ENCODE results near the gene DENND5A. TPM values are rescaled to one million over a fixed set of nuclear protein-coding genes. Genes with fewer than 3 reads are reported as not detected.
"Not testable (repeated sequence)": the region's sequence is repeated elsewhere in the genome, so short reads cannot be mapped to it uniquely, and the experiment has no call there.

DENND5A gene
- total RNA-seq, 4 donors from 2014 or later, result 103 to 135 (median 108) TPM

DNA sequence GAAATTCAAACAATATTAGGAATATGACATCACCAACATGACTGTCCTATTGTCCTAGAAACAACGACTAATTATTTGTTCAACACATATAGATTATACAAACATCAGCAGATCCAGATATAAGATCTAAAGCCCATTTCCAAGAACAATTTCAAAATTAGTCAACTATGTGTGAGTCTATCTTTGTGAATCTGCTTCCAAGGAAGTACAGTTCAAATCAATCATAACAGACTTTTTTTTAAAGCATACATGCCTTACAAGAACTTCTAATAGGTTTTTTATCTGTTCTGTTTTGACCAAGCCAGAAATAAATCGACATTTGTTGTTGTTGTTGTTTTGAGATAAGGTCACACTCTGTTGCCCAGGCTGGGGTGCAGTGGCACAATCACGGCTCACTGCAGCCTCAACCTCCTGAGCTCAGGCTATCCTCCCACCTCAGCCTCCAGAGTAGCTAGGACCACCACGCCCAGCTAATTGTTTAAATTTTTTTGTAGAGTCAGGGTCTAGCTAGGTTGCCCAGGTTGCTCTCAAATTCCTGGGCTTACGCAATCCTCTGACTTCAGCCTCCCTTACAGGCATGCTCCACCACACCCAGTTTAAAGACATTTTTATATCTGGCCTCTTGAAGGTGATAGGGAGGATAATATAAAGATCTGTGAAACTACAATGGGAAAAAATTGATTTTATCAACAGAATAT, 54.8 kb downstream of the DENND5A start:
- H3K36me3 ChIP-seq, result peaks cover 0 to 6% (median 0%) of the 10 kb centered on the region in 4 donors
- H3K4me3 ChIP-seq, result no peak overlapping the region
- TF ChIP-seq EP300 (IDR thresholded peaks at IDR 0.05) (no peak), POLR2A (IDR thresholded peaks at IDR 0.05; ENCODE audit: low read depth) (no peak), POLR2AphosphoS5 (IDR thresholded peaks at IDR 0.05) (no peak)
- TF ChIP-seq, protein P1, sequence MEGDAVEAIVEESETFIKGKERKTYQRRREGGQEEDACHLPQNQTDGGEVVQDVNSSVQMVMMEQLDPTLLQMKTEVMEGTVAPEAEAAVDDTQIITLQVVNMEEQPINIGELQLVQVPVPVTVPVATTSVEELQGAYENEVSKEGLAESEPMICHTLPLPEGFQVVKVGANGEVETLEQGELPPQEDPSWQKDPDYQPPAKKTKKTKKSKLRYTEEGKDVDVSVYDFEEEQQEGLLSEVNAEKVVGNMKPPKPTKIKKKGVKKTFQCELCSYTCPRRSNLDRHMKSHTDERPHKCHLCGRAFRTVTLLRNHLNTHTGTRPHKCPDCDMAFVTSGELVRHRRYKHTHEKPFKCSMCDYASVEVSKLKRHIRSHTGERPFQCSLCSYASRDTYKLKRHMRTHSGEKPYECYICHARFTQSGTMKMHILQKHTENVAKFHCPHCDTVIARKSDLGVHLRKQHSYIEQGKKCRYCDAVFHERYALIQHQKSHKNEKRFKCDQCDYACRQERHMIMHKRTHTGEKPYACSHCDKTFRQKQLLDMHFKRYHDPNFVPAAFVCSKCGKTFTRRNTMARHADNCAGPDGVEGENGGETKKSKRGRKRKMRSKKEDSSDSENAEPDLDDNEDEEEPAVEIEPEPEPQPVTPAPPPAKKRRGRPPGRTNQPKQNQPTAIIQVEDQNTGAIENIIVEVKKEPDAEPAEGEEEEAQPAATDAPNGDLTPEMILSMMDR (IDR thresholded peaks at IDR 0.05), result no peak
- no peak overlapping the region for H3K27ac ChIP-seq (replicated peaks in 1 of 4)
- no peaks in the 10 kb centered on the region for H3K9me3 ChIP-seq
- WGBS, result 89% methylated on average over 5 of the region's 5 CpGs
- no peak for DNase-seq (ENCODE audit: extremely low spot score)
- no peaks in the 10 kb centered on the region for H3K27me3 ChIP-seq
- intact Hi-C loops (cut with DNase I), result no loop called here
- peaks cover 29 to 54% (median 46%) of the 10 kb centered on the region in 4 donors for H3K4me1 ChIP-seq

DNA sequence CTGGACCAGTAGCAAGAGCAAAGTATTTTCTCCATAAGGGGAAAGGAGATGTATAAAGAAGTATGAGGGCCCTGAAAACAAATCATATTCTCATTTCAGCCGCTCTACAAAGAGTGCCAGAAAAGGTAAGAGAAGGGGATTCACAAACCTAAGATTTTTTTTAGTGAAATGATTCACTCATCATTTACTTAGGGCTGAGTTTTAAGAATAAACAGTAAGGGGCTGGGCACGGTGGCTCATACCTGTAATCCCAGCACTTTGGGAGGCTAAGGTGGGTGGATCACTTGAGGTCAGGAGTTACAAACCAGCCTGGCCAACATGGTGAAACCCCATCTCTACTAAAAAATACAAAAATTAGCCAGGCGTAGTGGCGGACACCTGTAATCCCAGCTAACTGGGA, 55.5 kb downstream of the DENND5A start:
- intact Hi-C loops (cut with DNase I); H3K27me3 ChIP-seq; H3K36me3 ChIP-seq; DNase-seq (ENCODE audit: extremely low spot score); H3K4me3 ChIP-seq; H3K27ac ChIP-seq (replicated peaks in 1 of 4); H3K9me3 ChIP-seq: not testable (repeated sequence)
- peaks cover 25 to 46% (median 41%) of the 10 kb centered on the region in 4 donors for H3K4me1 ChIP-seq
- WGBS, result 87% methylated on average over 4 of the region's 4 CpGs

DNA sequence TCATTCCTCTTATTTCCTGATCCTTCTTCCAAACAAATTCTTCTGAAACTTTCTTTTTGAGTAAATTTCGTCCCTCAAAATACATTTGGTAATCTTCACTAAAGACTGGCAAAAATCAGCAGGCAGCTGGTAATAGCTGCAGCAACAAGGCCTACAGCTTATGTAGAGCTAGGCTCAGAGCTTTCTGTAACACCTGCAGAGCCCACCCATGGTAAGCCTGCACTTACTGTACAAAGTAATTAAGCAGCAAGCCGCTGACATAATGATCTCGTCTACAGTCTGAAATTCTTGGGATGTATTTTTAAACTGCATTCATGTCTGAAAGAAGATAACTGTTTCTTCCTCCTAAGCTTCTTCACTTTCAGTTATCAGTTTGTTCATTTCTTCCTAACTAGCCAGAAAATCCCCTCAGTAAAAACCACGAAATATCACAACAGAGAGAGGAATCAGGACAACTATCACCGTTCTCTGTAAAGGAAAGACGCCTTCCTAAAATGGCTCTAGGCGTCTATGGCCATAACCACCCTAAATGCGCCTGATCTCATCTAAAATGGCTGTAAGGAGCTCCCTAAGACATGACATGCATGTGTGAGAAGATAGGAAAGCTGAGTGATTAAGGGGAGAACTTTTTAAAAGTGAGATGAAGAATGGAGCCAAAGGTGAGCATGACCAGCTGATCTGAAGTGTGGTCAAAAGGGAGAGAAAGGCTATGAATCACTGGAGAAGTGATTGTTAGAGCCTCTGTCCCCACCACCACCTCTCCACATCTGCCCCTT, 56.2 kb downstream of the DENND5A start:
- Histone ChIP-seq H3K9me3 (no peaks in the 10 kb centered on the region), H3K4me3 (no peak overlapping the region), H3K27ac (replicated peaks in 1 of 4) (no peak overlapping the region), H3K27me3 (no peaks in the 10 kb centered on the region), H3K4me1 (peaks cover 21 to 39% (median 36%) of the 10 kb centered on the region in 4 donors), H3K36me3 (peaks cover under 1 to 14% (median 2%) of the 10 kb centered on the region in 4 donors)
- no peak for DNase-seq (ENCODE audit: extremely low spot score)
- intact Hi-C loops (cut with DNase I), result no loop called here
- 76% methylated on average over 8 of the region's 8 CpGs for WGBS
- TF ChIP-seq, protein P1 (IDR thresholded peaks at IDR 0.05), result no peak
- TF ChIP-seq EP300 (IDR thresholded peaks at IDR 0.05), result no peak
- no peak for TF ChIP-seq POLR2A (IDR thresholded peaks at IDR 0.05; ENCODE audit: low read depth)
- no peak for TF ChIP-seq POLR2AphosphoS5 (IDR thresholded peaks at IDR 0.05)

GRCh38 chr11:9207229-9207628, 57.9 kb downstream of the DENND5A start:
- Histone ChIP-seq H3K36me3 (peaks cover 9 to 30% (median 11%) of the 10 kb centered on the region in 4 donors), H3K27me3 (no peaks in the 10 kb centered on the region), H3K27ac (replicated peaks in 1 of 4) (no peak overlapping the region), H3K4me1 (peaks cover 21 to 38% (median 34%) of the 10 kb centered on the region in 4 donors), H3K9me3 (no peaks in the 10 kb centered on the region), H3K4me3 (no peak overlapping the region)
- TF ChIP-seq EP300 (IDR thresholded peaks at IDR 0.05) (no peak), POLR2AphosphoS5 (IDR thresholded peaks at IDR 0.05) (no peak), POLR2A (IDR thresholded peaks at IDR 0.05; ENCODE audit: low read depth) (no peak)
- TF ChIP-seq, protein P1 (IDR thresholded peaks at IDR 0.05), result no peak
- DNase-seq (ENCODE audit: extremely low spot score), result no peak
- 83% methylated on average over 2 of the region's 2 CpGs for WGBS
- intact Hi-C loops (cut with DNase I), result no loop called here

- no peak for DNase-seq (ENCODE audit: extremely low spot score)
- TF ChIP-seq POLR2AphosphoS5 (IDR thresholded peaks at IDR 0.05), result no peak
- TF ChIP-seq, protein P1 (IDR thresholded peaks at IDR 0.05), result no peak
- no peak for TF ChIP-seq POLR2A (IDR thresholded peaks at IDR 0.05; ENCODE audit: low read depth)
- TF ChIP-seq EP300 (IDR thresholded peaks at IDR 0.05), result no peak
- 74% methylated on average over 2 of the region's 2 CpGs for WGBS
- H3K27ac ChIP-seq (replicated peaks in 1 of 4), result no peak overlapping the region
- peaks cover 21 to 38% (median 30%) of the 10 kb centered on the region in 4 donors for H3K4me1 ChIP-seq
- intact Hi-C loops (cut with DNase I), result no loop called here
- H3K4me3 ChIP-seq, result no peak overlapping the region
- no peaks in the 10 kb centered on the region for H3K9me3 ChIP-seq
- H3K36me3 ChIP-seq, result peaks cover 9 to 31% (median 12%) of the 10 kb centered on the region in 4 donors
- no peaks in the 10 kb centered on the region for H3K27me3 ChIP-seq
These were observed 58.7 kb downstream of the DENND5A start for GRCh38 chr11:9206496-9206895.

Data from esophagus muscularis mucosa (tissue), 4 donors.